Measurements from ENCODE around the gene TCFL5. TPM values are rescaled to one million over a fixed set of nuclear protein-coding genes. Genes with fewer than 3 reads are reported as not detected.

Gene TCFL5
- total and polyA plus RNA-seq, 2 donors = 10.9 to 13.0 TPM

- DNase-seq (ENCODE audit: low read depth in 6 of 9, low spot score in 9 of 9) = no peak
- Histone ChIP-seq H3K27me3 (ENCODE audit: control insufficient read depth in 2 of 2, insufficient read depth in 1 of 2, low read length in 1 of 2) (no peaks in the 10 kb centered on the region), H3K36me3 (ENCODE audit: control insufficient read depth in 2 of 2, insufficient read depth in 2 of 2, low read length in 1 of 2) (peaks cover 15 to 25% of the 10 kb centered on the region in 2 donors), H3K27ac (ENCODE audit: low read depth in 1 of 2, low read length in 1 of 2) (no peak overlapping the region), H3K9me3 (ENCODE audit: control insufficient read depth in 2 of 2, insufficient read depth in 1 of 2, low read length in 1 of 2) (no peaks in the 10 kb centered on the region), H3K4me1 (ENCODE audit: control insufficient read depth in 2 of 2, insufficient read depth in 2 of 2, low read length in 2 of 2) (no peaks in the 10 kb centered on the region), H3K4me3 (ENCODE audit: low read length in 2 of 2) (no peak overlapping the region)
- WGBS = 97% methylated on average over 10 of the region's 10 CpGs
These were observed 18.0 kb downstream of the TCFL5 start for GRCh38 chr20:62843656-62844055.

- DNase-seq (ENCODE audit: low read depth in 6 of 9, low spot score in 9 of 9) = no peak
- peaks cover 15 to 19% of the 10 kb centered on the region in 2 donors for H3K36me3 ChIP-seq (ENCODE audit: control insufficient read depth in 2 of 2, insufficient read depth in 2 of 2, low read length in 1 of 2)
These were observed 19.9 kb downstream of the TCFL5 start for GRCh38 chr20:62841705-62842212.

GRCh38 chr20:62840244-62841197 lies 21.1 kb downstream of the TCFL5 start:
- no peak overlapping the region for H3K4me3 ChIP-seq (ENCODE audit: low read length in 2 of 2)
- peaks cover 0 to 8% of the 10 kb centered on the region in 2 donors for H3K4me1 ChIP-seq (ENCODE audit: control insufficient read depth in 2 of 2, insufficient read depth in 2 of 2, low read length in 2 of 2)
- WGBS = 96% methylated on average over 45 of the region's 45 CpGs
- no peak for DNase-seq (ENCODE audit: low read depth in 6 of 9, low spot score in 9 of 9)
- no peak overlapping the region for H3K27ac ChIP-seq (ENCODE audit: low read depth in 1 of 2, low read length in 1 of 2)
- H3K9me3 ChIP-seq (ENCODE audit: control insufficient read depth in 2 of 2, insufficient read depth in 1 of 2, low read length in 1 of 2) = no peaks in the 10 kb centered on the region
- H3K27me3 ChIP-seq (ENCODE audit: control insufficient read depth in 2 of 2, insufficient read depth in 1 of 2, low read length in 1 of 2) = peaks cover 0 to 11% of the 10 kb centered on the region in 2 donors
- H3K36me3 ChIP-seq (ENCODE audit: control insufficient read depth in 2 of 2, insufficient read depth in 2 of 2, low read length in 1 of 2) = peaks cover 5 to 10% of the 10 kb centered on the region in 2 donors

More at GRCh38 chr20:62841705-62842212, 19.9 kb downstream of the TCFL5 start:
- Histone ChIP-seq H3K27ac (ENCODE audit: low read depth in 1 of 2, low read length in 1 of 2) (no peak overlapping the region), H3K9me3 (ENCODE audit: control insufficient read depth in 2 of 2, insufficient read depth in 1 of 2, low read length in 1 of 2) (no peaks in the 10 kb centered on the region), H3K27me3 (ENCODE audit: control insufficient read depth in 2 of 2, insufficient read depth in 1 of 2, low read length in 1 of 2) (no peaks in the 10 kb centered on the region), H3K4me3 (ENCODE audit: low read length in 2 of 2) (no peak overlapping the region), H3K4me1 (ENCODE audit: control insufficient read depth in 2 of 2, insufficient read depth in 2 of 2, low read length in 2 of 2) (no peaks in the 10 kb centered on the region)
- WGBS = 96% methylated on average over 16 of the region's 16 CpGs

GRCh38 chr20:62839816-62840215 lies 21.8 kb downstream of the TCFL5 start:
- Histone ChIP-seq H3K27ac (ENCODE audit: low read depth in 1 of 2, low read length in 1 of 2) (no peak overlapping the region), H3K9me3 (ENCODE audit: control insufficient read depth in 2 of 2, insufficient read depth in 1 of 2, low read length in 1 of 2) (no peaks in the 10 kb centered on the region), H3K4me1 (ENCODE audit: control insufficient read depth in 2 of 2, insufficient read depth in 2 of 2, low read length in 2 of 2) (peaks cover 0 to 8% of the 10 kb centered on the region in 2 donors), H3K36me3 (ENCODE audit: control insufficient read depth in 2 of 2, insufficient read depth in 2 of 2, low read length in 1 of 2) (peaks cover under 1 to 7% of the 10 kb centered on the region in 2 donors), H3K27me3 (ENCODE audit: control insufficient read depth in 2 of 2, insufficient read depth in 1 of 2, low read length in 1 of 2) (peaks cover 0 to 11% of the 10 kb centered on the region in 2 donors), H3K4me3 (ENCODE audit: low read length in 2 of 2) (no peak overlapping the region)
- no peak for DNase-seq (ENCODE audit: low read depth in 6 of 9, low spot score in 9 of 9)
- WGBS = 97% methylated on average over 11 of the region's 11 CpGs

GRCh38 chr20:62839261-62839660 lies 22.4 kb downstream of the TCFL5 start:
- no peak for DNase-seq (ENCODE audit: low read depth in 6 of 9, low spot score in 9 of 9)
- WGBS = 97% methylated on average over 8 of the region's 8 CpGs
- no peaks in the 10 kb centered on the region for H3K9me3 ChIP-seq (ENCODE audit: control insufficient read depth in 2 of 2, insufficient read depth in 1 of 2, low read length in 1 of 2)
- H3K4me1 ChIP-seq (ENCODE audit: control insufficient read depth in 2 of 2, insufficient read depth in 2 of 2, low read length in 2 of 2) = peaks cover 0 to 8% of the 10 kb centered on the region in 2 donors
- peaks cover 0 to 7% of the 10 kb centered on the region in 2 donors for H3K36me3 ChIP-seq (ENCODE audit: control insufficient read depth in 2 of 2, insufficient read depth in 2 of 2, low read length in 1 of 2)
- no peak overlapping the region for H3K4me3 ChIP-seq (ENCODE audit: low read length in 2 of 2)
- no peak overlapping the region for H3K27ac ChIP-seq (ENCODE audit: low read depth in 1 of 2, low read length in 1 of 2)
- peaks cover 0 to 11% of the 10 kb centered on the region in 2 donors for H3K27me3 ChIP-seq (ENCODE audit: control insufficient read depth in 2 of 2, insufficient read depth in 1 of 2, low read length in 1 of 2)

- Histone ChIP-seq H3K4me1 (ENCODE audit: control insufficient read depth in 2 of 2, insufficient read depth in 2 of 2, low read length in 2 of 2) (peaks cover 0 to 8% of the 10 kb centered on the region in 2 donors), H3K4me3 (ENCODE audit: low read length in 2 of 2) (no peak overlapping the region), H3K27ac (ENCODE audit: low read depth in 1 of 2, low read length in 1 of 2) (no peak overlapping the region), H3K36me3 (ENCODE audit: control insufficient read depth in 2 of 2, insufficient read depth in 2 of 2, low read length in 1 of 2) (peaks cover 0 to 3% of the 10 kb centered on the region in 2 donors), H3K9me3 (ENCODE audit: control insufficient read depth in 2 of 2, insufficient read depth in 1 of 2, low read length in 1 of 2) (no peaks in the 10 kb centered on the region), H3K27me3 (ENCODE audit: control insufficient read depth in 2 of 2, insufficient read depth in 1 of 2, low read length in 1 of 2) (peaks cover 0 to 11% of the 10 kb centered on the region in 2 donors)
- no peak for DNase-seq (ENCODE audit: low read depth in 6 of 9, low spot score in 9 of 9)
- WGBS = 90% methylated on average over 27 of the region's 27 CpGs
These were observed 23.3 kb downstream of the TCFL5 start for GRCh38 chr20:62838128-62838891.

- H3K9me3 ChIP-seq (ENCODE audit: control insufficient read depth in 2 of 2, insufficient read depth in 1 of 2, low read length in 1 of 2) = no peaks in the 10 kb centered on the region
- H3K36me3 ChIP-seq (ENCODE audit: control insufficient read depth in 2 of 2, insufficient read depth in 2 of 2, low read length in 1 of 2) = peaks cover 0 to 3% of the 10 kb centered on the region in 2 donors
- no peak overlapping the region for H3K4me3 ChIP-seq (ENCODE audit: low read length in 2 of 2)
- no peak overlapping the region for H3K27ac ChIP-seq (ENCODE audit: low read depth in 1 of 2, low read length in 1 of 2)
- 97% methylated on average over 8 of the region's 8 CpGs for WGBS
- H3K27me3 ChIP-seq (ENCODE audit: control insufficient read depth in 2 of 2, insufficient read depth in 1 of 2, low read length in 1 of 2) = peaks cover 0 to 11% of the 10 kb centered on the region in 2 donors
- H3K4me1 ChIP-seq (ENCODE audit: control insufficient read depth in 2 of 2, insufficient read depth in 2 of 2, low read length in 2 of 2) = peaks cover 0 to 12% of the 10 kb centered on the region in 2 donors
- DNase-seq (ENCODE audit: low read depth in 6 of 9, low spot score in 9 of 9) = no peak
These were observed 23.9 kb downstream of the TCFL5 start for GRCh38 chr20:62837790-62838127.

- H3K4me1 ChIP-seq (ENCODE audit: control insufficient read depth in 2 of 2, insufficient read depth in 2 of 2, low read length in 2 of 2) = peaks cover 0 to 20% of the 10 kb centered on the region in 2 donors
- no peaks in the 10 kb centered on the region for H3K9me3 ChIP-seq (ENCODE audit: control insufficient read depth in 2 of 2, insufficient read depth in 1 of 2, low read length in 1 of 2)
- H3K27me3 ChIP-seq (ENCODE audit: control insufficient read depth in 2 of 2, insufficient read depth in 1 of 2, low read length in 1 of 2) = peaks cover 0 to 11% of the 10 kb centered on the region in 2 donors
- peaks cover 0 to 3% of the 10 kb centered on the region in 2 donors for H3K36me3 ChIP-seq (ENCODE audit: control insufficient read depth in 2 of 2, insufficient read depth in 2 of 2, low read length in 1 of 2)
- no peak for DNase-seq (ENCODE audit: low read depth in 6 of 9, low spot score in 9 of 9)
- no peak overlapping the region for H3K27ac ChIP-seq (ENCODE audit: low read depth in 1 of 2, low read length in 1 of 2)
- H3K4me3 ChIP-seq (ENCODE audit: low read length in 2 of 2) = no peak overlapping the region
- WGBS = 97% methylated on average over 19 of the region's 19 CpGs
These were observed 24.6 kb downstream of the TCFL5 start for GRCh38 chr20:62836967-62837490.

All from thymus (tissue), 11 donors.